GM12878 (cell line): Measurements from ENCODE around the gene PSMC3. TPM values are rescaled to one million over a fixed set of nuclear protein-coding genes. Genes with fewer than 3 reads are reported as not detected.

Source experiments
- ATAC-seq: fragments of 200-7000 bp; cut with Tn5 transposase; 3 replicates; pipeline ENCODE4 v1.9.1; 2020; ENCODE audit warnings: mild to moderate bottlenecking, moderate library complexity
- BruUV-seq: library from RNA; stranded (reverse); fragments of 400-500 nt; replicated peaks from 2 replicates; lab custom pipeline; 2021; lab: Mats Ljungman, UMichigan
- CTCF ChIA-PET: fragments of 300-600 bp; sonication (Branson Sonifier 250); formaldehyde crosslinking; extraction: SDS; loops from one replicate; lab custom pipeline; 2021; ENCODE audit warnings: inconsistent platforms; lab: Yijun Ruan, JAX
- POLR2A ChIA-PET: fragments of 350-600 bp; formaldehyde crosslinking; extraction: SDS; loops from one replicate; lab custom pipeline; 2021; ENCODE audit warnings: inconsistent platforms; lab: Charles Lee
- RAD21 ChIA-PET: fragments of 300-600 bp; sonication (Branson Sonifier 250); formaldehyde crosslinking; loops from one replicate; lab custom pipeline; 2023; ENCODE audit warnings: antibody characterized with exemption; ENCODE audit not compliant: unreplicated experiment; lab: Charles Lee
- SMC1A ChIA-PET: fragments of 300-600 bp; sonication (Branson Sonifier 250); formaldehyde crosslinking; loops from one replicate; lab custom pipeline; 2023; ENCODE audit not compliant: unreplicated experiment, uncharacterized antibody; lab: Charles Lee
- DNase-seq: peaks from one replicate; pipeline ENCODE4 v3.0.0-alpha.2; 2011; ENCODE audit warnings: low read depth, low spot score
- FAIRE-seq: peaks from 3 replicates; lab custom pipeline; 2011; peaks lifted over from hg19 to GRCh38; lab: Jason Lieb, UNC
- H2AFZ ChIP-seq: 2 replicates; pipeline ENCODE4 v1.6.0; 2011; ENCODE audit warnings: low read depth, low read length, control low read depth; ENCODE audit not compliant: control insufficient read depth
- H3K27ac ChIP-seq: 2 replicates; pipeline ENCODE4 v1.5.1; 2011; ENCODE audit warnings: control low read depth; ENCODE audit not compliant: control insufficient read depth, insufficient read depth
- H3K27me3 ChIP-seq, 2 experiments: replicated peaks in 1 of 2; 2 replicates each; pipeline versions ENCODE4 v1.6.0 to v1.6.1; 2011; ENCODE audit warnings: low read length in 1 of 2; ENCODE audit not compliant: control insufficient read depth in 2 of 2, insufficient read depth in 2 of 2
- H3K36me3 ChIP-seq, 2 experiments: 2 replicates each; pipeline ENCODE4 v1.5.1; 2011; ENCODE audit warnings: low read length in 1 of 2; ENCODE audit not compliant: control insufficient read depth in 2 of 2, insufficient read depth in 2 of 2
- H3K4me1 ChIP-seq: 2 replicates; pipeline ENCODE4 v1.6.1; 2011; ENCODE audit warnings: mild to moderate bottlenecking, low read length, moderate library complexity, mixed read lengths; ENCODE audit not compliant: control insufficient read depth, insufficient read depth
- H3K4me2 ChIP-seq: 2 replicates; pipeline ENCODE4 v1.6.0; 2011; ENCODE audit warnings: control low read depth; ENCODE audit not compliant: control insufficient read depth, insufficient read depth
- H3K4me3 ChIP-seq: fragments of 200-600 bp; sonication (generic); 2 replicates; pipeline ENCODE4 v1.5.1; 2016
- H3K79me2 ChIP-seq: 2 replicates; pipeline ENCODE4 v1.6.0; 2011; ENCODE audit warnings: low read length; ENCODE audit not compliant: control insufficient read depth, insufficient read depth
- H3K9ac ChIP-seq: 2 replicates; pipeline ENCODE4 v1.8.0; 2011; ENCODE audit warnings: low read length, control low read depth, mixed read lengths; ENCODE audit not compliant: control insufficient read depth, insufficient read depth
- H3K9me3 ChIP-seq: replicated peaks from 3 replicates; pipeline ENCODE4 v1.5.1; 2011; ENCODE audit warnings: mild to moderate bottlenecking, low read length; ENCODE audit not compliant: control insufficient read depth, insufficient read depth
- H4K20me1 ChIP-seq: 2 replicates; pipeline ENCODE4 v1.6.0; 2011; ENCODE audit not compliant: control insufficient read depth, insufficient read depth
- CBFB ChIP-seq: IDR thresholded peaks from 2 replicates; pipeline ENCODE4 v1.6.1; 2016; ENCODE audit warnings: antibody characterized with exemption, low read depth
- DPF2 ChIP-seq: fragments of 450-650 bp; IDR thresholded peaks from 2 replicates; pipeline ENCODE4 v1.6.1; 2017; ENCODE audit warnings: mild to moderate bottlenecking
- FOXK2 ChIP-seq: fragments of 450-650 bp; IDR thresholded peaks from 2 replicates; pipeline ENCODE4 v1.6.1; 2017; ENCODE audit warnings: mild to moderate bottlenecking, moderate library complexity
- IKZF1 ChIP-seq: fragments of 450-650 bp; conservative IDR thresholded peaks from 2 replicates; pipeline ENCODE4 v1.6.1; 2017; ENCODE audit warnings: antibody characterized with exemption, mild to moderate bottlenecking
- LARP7 ChIP-seq: fragments of 450-650 bp; IDR thresholded peaks from 2 replicates; pipeline ENCODE4 v1.6.1; 2017; ENCODE audit warnings: mild to moderate bottlenecking
- NFIC ChIP-seq: IDR thresholded peaks from 2 replicates; pipeline ENCODE4 v1.6.1; 2012; ENCODE audit warnings: low read depth, mild to moderate bottlenecking, inconsistent platforms, low read length, moderate library complexity
- RUNX3 ChIP-seq: IDR thresholded peaks from 2 replicates; pipeline ENCODE4 v1.6.1; 2012; ENCODE audit warnings: low read length, inconsistent platforms
- TCF12 ChIP-seq: IDR thresholded peaks from 2 replicates; pipeline ENCODE4 v1.6.1; 2011; ENCODE audit warnings: low read depth, mild to moderate bottlenecking, low read length
- ZZZ3 ChIP-seq: IDR thresholded peaks from 2 replicates; pipeline ENCODE4 v1.6.1; 2011; ENCODE audit warnings: low read depth; ENCODE audit not compliant: control insufficient read depth, insufficient read length
- WGBS: methylation state at CpG from one replicate; pipeline ENCODE4 v1.1.6; 2016; ENCODE audit warnings: low lambda C conversion rate; ENCODE audit not compliant: insufficient replicate concordance, insufficient coverage; ENCODE audit errors: missing lambda C conversion rate; 5-methylcytosine and 5-hydroxymethylcytosine counted together
- in situ Hi-C: fragments of 300-500 bp; cut with MboI; formaldehyde crosslinking; loops from 9 replicates; pipeline ENCODE4 v1.14.3; 2018; ENCODE audit warnings: mixed read lengths
- intact Hi-C: fragments of 100-400 bp; cut with micrococcal nuclease; formaldehyde crosslinking; loops from one replicate; pipeline ENCODE4 v1.14.2; 2022; ENCODE audit not compliant: unreplicated experiment
- polyA plus RNA-seq, 11 experiments: library from polyadenylated mRNA; depleted of rRNA in 4 of 11; unstranded in 6 of 11; stranded (reverse) in 5 of 11; fragments of >200 nt; fragmentation: Nextera tagmentation in 4 of 11; fragmentation: Illumina TruSeq in 1 of 11; extraction: Ambion mirVana in 4 of 11; extraction: Trizol in 1 of 11; gene quantifications; 1 replicate in 1 of 11; 2 replicates in 10 of 11; pipeline versions ENCODE4 v1.2.1 to v1.2.3, GENCODE V29; 2011 to 2016; ENCODE audit warnings: inconsistent platforms in 2 of 11, missing spikeins in 2 of 11, low read depth in 1 of 11
- total RNA-seq, 4 experiments: library from RNA; depleted of rRNA in 3 of 4; stranded (reverse); fragments of >200 nt in 3 of 4; fragmentation: Illumina TruSeq in 1 of 4; extraction: Trizol in 1 of 4; gene quantifications; 2 replicates each; pipeline versions ENCODE4 v1.2.1 to v1.2.3, GENCODE V29; 2013 to 2021

PSMC3 gene
- total and polyA plus RNA-seq, 10 of the 15 experiments (the other 5 are each of a cell fraction or from before 2014, with no cell fraction given): 39.5 to 289 (median 155) TPM

DNA sequence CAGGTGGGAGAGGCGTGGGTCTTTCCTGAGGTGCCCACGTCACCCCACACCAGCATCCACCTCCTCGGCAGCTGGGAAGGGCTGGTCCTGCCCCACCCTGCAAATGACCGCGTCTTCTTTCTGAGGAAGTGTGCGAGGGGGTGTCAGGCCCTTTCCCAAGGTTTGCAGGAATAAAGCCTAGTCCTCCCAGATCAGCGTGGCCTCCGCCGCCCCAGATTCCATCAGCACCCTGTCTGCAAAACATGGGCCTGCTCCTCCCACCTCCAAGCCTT is 32.3 kb downstream of the PSMC3 start:
- peaks cover 46% of the 10 kb centered on the region for H3K4me1 ChIP-seq
- H3K79me2 ChIP-seq: no peaks in the 10 kb centered on the region; the same call in 1 of the 2 replicates
- ChIA-PET POLR2A (interaction anchor here (0.6 to 8.5 kb wide), 3 partner anchors 10 to 22 kb away, joined by 3 to 94 read pairs (median 4); partner anchors contain the start of gene SPI1), CTCF (interaction anchor here (1.5 to 5.0 kb wide), 4 partner anchors 13 to 20 kb away, joined by 5 to 40 read pairs (median 10); partner anchors contain the start of gene SPI1), RAD21 (interaction anchor here (1.0 to 1.8 kb wide), 3 partner anchors 13 to 20 kb away, joined by 4 to 8 read pairs (median 7); partner anchors contain the start of gene SPI1), SMC1A (interaction anchor here (1.2 to 5.0 kb wide), 4 partner anchors 9 to 20 kb away, joined by 3 to 36 read pairs (median 14); partner anchors contain the start of gene SPI1)
- no peak overlapping the region; the same call in 1 of the 2 replicates for H3K27ac ChIP-seq
- DNase-seq (no peak), FAIRE-seq (no peak), ATAC-seq (no peak)
- BruUV-seq: no TSS peak
- in situ Hi-C loops: no loop called here
- H2AFZ ChIP-seq: no peak overlapping the region
- H3K9ac ChIP-seq: no peak overlapping the region
- no peaks in the 10 kb centered on the region for H3K9me3 ChIP-seq
- H3K36me3 ChIP-seq: no peaks in the 10 kb centered on the region; a peak in 1 of 4 replicates
- intact Hi-C loops: no loop called here
- no peak for TF ChIP-seq IKZF1
- no peak for TF ChIP-seq ZZZ3
- TF ChIP-seq LARP7: no peak
- no peak for TF ChIP-seq FOXK2
- H3K4me2 ChIP-seq: no peak overlapping the region
- WGBS: 78% methylated on average over 9 of the region's 9 CpGs
- no peaks in the 10 kb centered on the region for H3K27me3 ChIP-seq
- H4K20me1 ChIP-seq: no peaks in the 10 kb centered on the region
- no peak overlapping the region for H3K4me3 ChIP-seq

DNA sequence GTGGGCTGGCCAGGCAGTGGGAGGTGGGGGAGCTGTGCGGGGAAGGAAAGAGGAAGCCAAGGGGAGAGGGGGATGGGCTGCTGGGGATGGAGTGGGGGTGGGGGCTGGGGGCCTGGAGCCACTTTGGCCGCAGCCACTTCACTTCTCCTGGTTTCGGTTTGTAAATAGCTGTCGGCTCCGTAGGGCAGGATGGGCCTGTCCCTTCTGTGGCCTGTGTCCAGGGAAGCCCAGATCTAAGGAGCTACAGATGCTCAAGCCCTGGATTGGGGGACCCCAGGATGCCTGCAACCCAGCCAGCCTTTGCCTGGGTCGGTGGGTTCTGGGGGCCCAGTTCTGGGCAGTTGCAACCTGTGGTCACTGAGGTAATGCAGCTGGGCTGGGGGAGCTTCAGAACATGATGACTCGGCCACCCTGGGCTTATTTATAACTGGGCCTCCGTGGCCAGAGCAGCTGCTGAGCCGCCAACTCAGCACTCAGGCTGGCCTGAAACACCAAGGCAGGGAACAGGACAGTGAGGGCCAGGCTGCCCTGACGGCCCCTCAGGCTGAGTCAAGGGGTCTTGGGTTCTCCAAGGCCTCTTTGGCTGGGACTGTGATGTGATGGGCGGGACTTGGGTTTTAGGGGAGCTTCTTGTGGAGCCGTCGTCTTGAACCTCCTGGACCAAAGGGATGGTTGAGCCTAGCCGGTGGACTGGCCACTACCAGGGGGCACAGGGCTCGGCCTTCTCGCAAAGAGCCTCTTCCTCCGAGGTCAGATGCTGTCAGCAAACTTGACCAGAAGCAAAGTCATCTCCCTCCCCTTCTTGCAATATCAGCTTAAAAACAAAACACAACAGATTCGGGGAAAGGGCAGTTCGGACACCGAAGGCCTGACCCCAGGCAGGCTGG is 32.8 kb downstream of the PSMC3 start:
- in situ Hi-C loops: no loop called here
- ChIA-PET POLR2A (interaction anchor here (0.6 to 8.5 kb wide), 5 partner anchors 9 to 21 kb away, joined by 3 to 94 read pairs (median 4); partner anchors contain the start of gene SPI1), RAD21 (interaction anchor here (1.0 to 1.8 kb wide), 3 partner anchors 14 to 19 kb away, joined by 4 to 8 read pairs (median 7); partner anchors contain the start of gene SPI1), CTCF (interaction anchor here (1.0 to 5.0 kb wide), 4 partner anchors 14 to 20 kb away, joined by 3 to 40 read pairs (median 10); partner anchors contain the start of gene SPI1), SMC1A (interaction anchor here (1.2 to 5.0 kb wide), 4 partner anchors 9 to 20 kb away, joined by 3 to 36 read pairs (median 14); partner anchors contain the start of gene SPI1)
- WGBS: 72% methylated on average over 18 of the region's 20 CpGs
- intact Hi-C loops: no loop called here
- Histone ChIP-seq H3K27ac (0 out of 2 replicates have a peak overlapping the region, but pooled peaks have one; percentile 20), H3K79me2 (no peaks in the 10 kb centered on the region; the same call in 1 of the 2 replicates), H4K20me1 (no peaks in the 10 kb centered on the region), H3K9me3 (no peaks in the 10 kb centered on the region), H3K4me2 (no peak overlapping the region), H3K9ac (no peak overlapping the region), H3K4me1 (peaks cover 41% of the 10 kb centered on the region), H2AFZ (no peak overlapping the region; the same call in 1 of the 2 replicates), H3K36me3 (no peaks in the 10 kb centered on the region; a peak in 1 of 4 replicates), H3K4me3 (no peak overlapping the region), H3K27me3 (no peaks in the 10 kb centered on the region)
- no peak for TF ChIP-seq DPF2
- TF ChIP-seq TCF12: 0 out of 2 replicates have a peak, but pooled peaks have one; percentile 66
- TF ChIP-seq NFIC: no peak; the same call in 1 of the 2 replicates
- TF ChIP-seq RUNX3: peak; percentile 75
- peak; percentile 37; the same call in 1 of the 2 replicates for TF ChIP-seq CBFB
- BruUV-seq: no TSS peak
- no peak for DNase-seq
- FAIRE-seq: no peak
- no peak for ATAC-seq
